ENCODE measurements around the gene ARMC6. TPM values are rescaled to one million over a fixed set of nuclear protein-coding genes. Genes with fewer than 3 reads are reported as not detected.

Gene ARMC6
- total RNA-seq, 1 donor from 2014 or later = 15.9 TPM

GRCh38 chr19:19051478-19052213, 18.2 kb downstream of the ARMC6 start:
- intact Hi-C loops (cut with DNase I) = no loop called here

GRCh38 chr19:19052921-19053320, 19.5 kb downstream of the ARMC6 start:
- no peak for DNase-seq (ENCODE audit: low spot score)
- intact Hi-C loops (cut with DNase I) = no loop called here

More at GRCh38 chr19:19051478-19052213, 18.2 kb downstream of the ARMC6 start:
- DNase-seq (ENCODE audit: low spot score) = no peak

- no peak for DNase-seq (ENCODE audit: low spot score)
- intact Hi-C loops (cut with DNase I) = no loop called here
Observed at GRCh38 chr19:19053508-19054314, 20.3 kb downstream of the ARMC6 start.

- intact Hi-C loops (cut with DNase I) = no loop called here
- DNase-seq (ENCODE audit: low spot score) = no peak
Observed at GRCh38 chr19:19054315-19054938, 21.0 kb downstream of the ARMC6 start.

GRCh38 chr19:19054939-19055440, 21.6 kb downstream of the ARMC6 start:
- no peak for DNase-seq (ENCODE audit: low spot score)
- intact Hi-C loops (cut with DNase I) = no loop called here

GRCh38 chr19:19055701-19056100, 22.3 kb downstream of the ARMC6 start:
- DNase-seq (ENCODE audit: low spot score) = no peak
- intact Hi-C loops (cut with DNase I) = no loop called here

- intact Hi-C loops (cut with DNase I) = no loop called here
Observed at GRCh38 chr19:19056636-19057275, 23.4 kb downstream of the ARMC6 start.

GRCh38 chr19:19057317-19057716, 23.9 kb downstream of the ARMC6 start:
- intact Hi-C loops (cut with DNase I) = no loop called here
- no peak for DNase-seq (ENCODE audit: low spot score)

More at GRCh38 chr19:19056636-19057275, 23.4 kb downstream of the ARMC6 start:
- no peak for DNase-seq (ENCODE audit: low spot score)

- intact Hi-C loops (cut with DNase I) = no loop called here
- DNase-seq (ENCODE audit: low spot score) = no peak
Observed at GRCh38 chr19:19057720-19058119, 24.3 kb downstream of the ARMC6 start.

- intact Hi-C loops (cut with DNase I) = no loop called here
- no peak for DNase-seq (ENCODE audit: low spot score)
Observed at GRCh38 chr19:19059018-19059836, 25.8 kb downstream of the ARMC6 start.

GRCh38 chr19:19059837-19060611, 26.6 kb downstream of the ARMC6 start:
- intact Hi-C loops (cut with DNase I) = loop anchor here (5.0 kb wide), 2 partner anchors 77 to 132 kb away; partner anchors contain the start of genes BORCS8, RFXANK and TMEM161A
- no peak for DNase-seq (ENCODE audit: low spot score)

- intact Hi-C loops (cut with DNase I) = loop anchor here (5.0 kb wide), 2 partner anchors 76 to 131 kb away; partner anchors contain the start of genes BORCS8, RFXANK and TMEM161A
Observed at GRCh38 chr19:19061506-19061905, 28.1 kb downstream of the ARMC6 start.

GRCh38 chr19:19062454-19063182, 29.2 kb downstream of the ARMC6 start:
- no peak for DNase-seq (ENCODE audit: low spot score)
- intact Hi-C loops (cut with DNase I) = loop anchor here (2.0 to 5.0 kb wide), 3 partner anchors 30 to 130 kb away; partner anchors contain the start of genes ARMC6, BORCS8, RFXANK and SUGP2

More at GRCh38 chr19:19061506-19061905, 28.1 kb downstream of the ARMC6 start:
- DNase-seq (ENCODE audit: low spot score) = peak; percentile 79

GRCh38 chr19:19063183-19064097, 30.0 kb downstream of the ARMC6 start, which contains the start of gene SLC25A42:
Gene SLC25A42 (plus strand): TSS chr19:19063994. CDS start chr19:19096125, 32,131 bp downstream.
- intact Hi-C loops (cut with DNase I) = loop anchor here (2.0 to 5.0 kb wide), 3 partner anchors 31 to 129 kb away; partner anchors contain the start of genes ARMC6, BORCS8, RFXANK and SUGP2
- DNase-seq (ENCODE audit: low spot score) = peak; percentile 100

GRCh38 chr19:19064098-19064722, 30.8 kb downstream of the ARMC6 start:
- no peak for DNase-seq (ENCODE audit: low spot score)
- intact Hi-C loops (cut with DNase I) = loop anchor here (5.0 kb wide), 2 partner anchors 73 to 128 kb away; partner anchors contain the start of genes BORCS8, RFXANK and TMEM161A

Measured in cardiac septum (tissue), 1 donor.